Measurements from ENCODE around the gene OR2G6.
"Not testable (repeated sequence)": the region's sequence is repeated elsewhere in the genome, so short reads cannot be mapped to it uniquely, and the experiment has no call there.

OR2G6 gene

GRCh38 chr1:248507773-248508172, at the start of gene OR2G6:
TSS of gene OR2G6 (plus strand) at chr1:248508073. CDS start at chr1:248521647, 13,574 bp downstream.
- not testable (repeated sequence) for DNase-seq (ENCODE audit: low read depth in 2 of 2)

- DNase-seq (ENCODE audit: low read depth in 2 of 2): not testable (repeated sequence)
These were observed 48.8 kb upstream of the OR2G6 start for GRCh38 chr1:248459117-248459516.

GRCh38 chr1:248471154-248471553, 36.7 kb upstream of the OR2G6 start:
- DNase-seq (ENCODE audit: low read depth in 2 of 2): no peak

GRCh38 chr1:248472111-248472510, 35.8 kb upstream of the OR2G6 start:
- DNase-seq (ENCODE audit: low read depth in 2 of 2): not testable (repeated sequence)

GRCh38 chr1:248473051-248473450, 34.8 kb upstream of the OR2G6 start, which contains the start of gene OR2T3:
TSS of gene OR2T3 (plus strand) at chr1:248473351. CDS start at chr1:248473351, 0 bp downstream.
- not testable (repeated sequence) for DNase-seq (ENCODE audit: low read depth in 2 of 2)

- not testable (repeated sequence) for DNase-seq (ENCODE audit: low read depth in 2 of 2)
These were observed 32.2 kb upstream of the OR2G6 start for GRCh38 chr1:248475660-248476059.

- not testable (repeated sequence) for DNase-seq (ENCODE audit: low read depth in 2 of 2)
These were observed 25.9 kb upstream of the OR2G6 start for GRCh38 chr1:248481686-248482579.

- not testable (repeated sequence) for DNase-seq (ENCODE audit: low read depth in 2 of 2)
These were observed 19.6 kb upstream of the OR2G6 start, which contains the start of gene OR2T5 for GRCh38 chr1:248488289-248488688. TSS of gene OR2T5 (plus strand) at chr1:248488589. CDS start at chr1:248488589, 0 bp downstream.

GRCh38 chr1:248496661-248497060, 11.2 kb upstream of the OR2G6 start:
- DNase-seq (ENCODE audit: low read depth in 2 of 2): not testable (repeated sequence)

GRCh38 chr1:248500305-248501035, 7.4 kb upstream of the OR2G6 start:
- not testable (repeated sequence) for DNase-seq (ENCODE audit: low read depth in 2 of 2)

GRCh38 chr1:248510217-248510616, 2.3 kb downstream of the OR2G6 start:
- not testable (repeated sequence) for DNase-seq (ENCODE audit: low read depth in 2 of 2)

GRCh38 chr1:248521856-248522255, 14.0 kb downstream of the OR2G6 start:
- DNase-seq (ENCODE audit: low read depth in 2 of 2): no peak

- not testable (repeated sequence) for DNase-seq (ENCODE audit: low read depth in 2 of 2)
These were observed 29.6 kb downstream of the OR2G6 start for GRCh38 chr1:248537449-248537848.

GRCh38 chr1:248547383-248547782, 39.5 kb downstream of the OR2G6 start:
- not testable (repeated sequence) for DNase-seq (ENCODE audit: low read depth in 2 of 2)

- DNase-seq (ENCODE audit: low read depth in 2 of 2): not testable (repeated sequence)
These were observed 43.2 kb downstream of the OR2G6 start for GRCh38 chr1:248551027-248551426.

- DNase-seq (ENCODE audit: low read depth in 2 of 2): not testable (repeated sequence)
These were observed 54.8 kb downstream of the OR2G6 start, which contains the start of gene OR2T29 for GRCh38 chr1:248562672-248563071. TSS of gene OR2T29 (minus strand) at chr1:248562772. CDS start at chr1:248559491, 3,281 bp downstream.

- not testable (repeated sequence) for DNase-seq (ENCODE audit: low read depth in 2 of 2)
These were observed 57.9 kb downstream of the OR2G6 start for GRCh38 chr1:248565530-248566373.

GRCh38 chr1:248569049-248569448, 61.2 kb downstream of the OR2G6 start:
- DNase-seq (ENCODE audit: low read depth in 2 of 2): not testable (repeated sequence)

GRCh38 chr1:248570811-248571210, 62.9 kb downstream of the OR2G6 start:
- not testable (repeated sequence) for DNase-seq (ENCODE audit: low read depth in 2 of 2)

GRCh38 chr1:248572049-248572448, 64.2 kb downstream of the OR2G6 start:
- not testable (repeated sequence) for DNase-seq (ENCODE audit: low read depth in 2 of 2)

GRCh38 chr1:248573856-248574255, 66.0 kb downstream of the OR2G6 start:
- not testable (repeated sequence) for DNase-seq (ENCODE audit: low read depth in 2 of 2)

Measured in stimulated activated CD8-positive, alpha-beta memory T cell treated with anti-CD3 and anti-CD28 coated beads, Interleukin-2, amount 100 ng/mL, for 1 hour (primary cell).